B cell (primary cell): ENCODE data around the gene SPRED2.

Experiments used
- EZH2 ChIP-seq: IDR thresholded peaks from 2 replicates; pipeline ENCODE4 v1.6.1; 2012; ENCODE audit warnings: borderline replicate concordance, low read depth, mild to moderate bottlenecking, moderate library complexity, low read length; ENCODE audit not compliant: insufficient read depth, poor library complexity, severe bottlenecking
- TF ChIP-seq, protein P1 (sequence below): fragments of 200-600 bp; IDR thresholded peaks from one replicate; pipeline ENCODE4 v1.8.0; 2022; ENCODE audit warnings: antibody characterized with exemption, mild to moderate bottlenecking

DNA sequence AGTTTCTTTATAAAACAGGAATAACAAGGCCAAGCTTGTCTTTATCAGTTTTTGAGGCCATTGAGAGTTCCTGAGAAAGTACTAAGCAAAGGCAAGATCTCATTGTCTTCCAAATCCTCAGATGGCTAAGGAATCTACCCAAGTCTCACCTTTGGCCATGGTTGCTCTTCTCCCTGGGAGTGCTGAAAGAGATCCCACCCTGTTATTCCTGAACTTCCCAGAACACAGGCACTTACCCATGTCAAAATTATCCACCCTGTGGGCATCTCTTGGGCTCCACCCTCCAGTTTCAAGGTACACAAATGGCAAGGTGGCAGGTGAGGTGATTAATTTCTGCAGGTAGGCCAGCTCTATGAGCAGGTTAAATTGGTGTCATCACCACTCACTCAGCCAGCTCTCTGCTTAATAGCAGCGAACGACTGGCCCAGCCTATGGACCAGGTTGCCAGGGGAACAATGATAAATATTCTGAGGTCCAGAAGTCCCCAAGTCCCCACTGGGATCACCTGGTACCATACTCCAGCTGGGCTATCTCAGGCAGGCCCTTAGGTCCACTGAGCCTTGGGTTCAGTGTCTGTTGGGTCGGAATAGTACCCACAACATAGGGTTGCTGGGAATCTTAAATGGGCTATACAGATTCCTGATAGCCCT lies 2.3 kb upstream of the SPRED2 start:
- TF ChIP-seq, protein P1, sequence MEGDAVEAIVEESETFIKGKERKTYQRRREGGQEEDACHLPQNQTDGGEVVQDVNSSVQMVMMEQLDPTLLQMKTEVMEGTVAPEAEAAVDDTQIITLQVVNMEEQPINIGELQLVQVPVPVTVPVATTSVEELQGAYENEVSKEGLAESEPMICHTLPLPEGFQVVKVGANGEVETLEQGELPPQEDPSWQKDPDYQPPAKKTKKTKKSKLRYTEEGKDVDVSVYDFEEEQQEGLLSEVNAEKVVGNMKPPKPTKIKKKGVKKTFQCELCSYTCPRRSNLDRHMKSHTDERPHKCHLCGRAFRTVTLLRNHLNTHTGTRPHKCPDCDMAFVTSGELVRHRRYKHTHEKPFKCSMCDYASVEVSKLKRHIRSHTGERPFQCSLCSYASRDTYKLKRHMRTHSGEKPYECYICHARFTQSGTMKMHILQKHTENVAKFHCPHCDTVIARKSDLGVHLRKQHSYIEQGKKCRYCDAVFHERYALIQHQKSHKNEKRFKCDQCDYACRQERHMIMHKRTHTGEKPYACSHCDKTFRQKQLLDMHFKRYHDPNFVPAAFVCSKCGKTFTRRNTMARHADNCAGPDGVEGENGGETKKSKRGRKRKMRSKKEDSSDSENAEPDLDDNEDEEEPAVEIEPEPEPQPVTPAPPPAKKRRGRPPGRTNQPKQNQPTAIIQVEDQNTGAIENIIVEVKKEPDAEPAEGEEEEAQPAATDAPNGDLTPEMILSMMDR, result no peak
- no peak for TF ChIP-seq EZH2
